Right lobe of liver (tissue), 4 donors: Measurements from ENCODE around the gene DDX3X.

ENCODE experiments used
- CTCF ChIP-seq, 4 donors: fragments of 200-600 bp in 3 of 4; fragments of 450-650 bp in 1 of 4; IDR thresholded peaks; one replicate each; pipeline versions ENCODE4 v1.5.1 to v1.8.0; 2016 to 2022; ENCODE audit warnings: antibody characterized with exemption in 4 of 4, mild to moderate bottlenecking in 2 of 4
- POLR2A ChIP-seq: fragments of 450-650 bp; IDR thresholded peaks from one replicate; pipeline ENCODE4 v1.6.1; 2017; ENCODE audit warnings: antibody characterized with exemption, mild to moderate bottlenecking
- donor health status: DM: no; HTN: no; CAD: no.
- donor health status: DM: no; HTN: no; CAD: no.
- donor health status: DM: no; HTN: yes; CAD: no.

GRCh38 chrX:41333744-41334362 is at the start of gene DDX3X:
- TF ChIP-seq CTCF (IDR thresholded peaks at IDR 0.05) (peak; percentile 16 to 28 (median 26)), POLR2A (peak; percentile 99)
